GM23248 (cell line): ENCODE data around the gene UCN2. TPM values are rescaled to one million over a fixed set of nuclear protein-coding genes. Genes with fewer than 3 reads are reported as not detected.
A peak's percentile ranks its signal among the peaks of the same experiment; 100 is the strongest.

Experiments
- DNase-seq: peaks from one replicate; pipeline ENCODE4 v3.0.0-alpha.2; 2015
- H2AFZ ChIP-seq: fragments of 200-600 bp; sonication (generic); 2 replicates; pipeline ENCODE4 v1.6.1; 2016; ENCODE audit warnings: antibody characterized with exemption
- H3F3A ChIP-seq: fragments of 200-600 bp; sonication (generic); 2 replicates; pipeline ENCODE4 v1.6.1; 2016; ENCODE audit warnings: mild to moderate bottlenecking, antibody characterized with exemption, mixed run types; ENCODE audit not compliant: insufficient read depth
- H3K27ac ChIP-seq: fragments of 200-600 bp; sonication (generic); 2 replicates; pipeline ENCODE4 v1.5.1; 2016; ENCODE audit warnings: mild to moderate bottlenecking
- H3K27me3 ChIP-seq: fragments of 200-600 bp; sonication (generic); replicated peaks from 2 replicates; pipeline ENCODE4 v1.6.1; 2016; ENCODE audit warnings: mild to moderate bottlenecking; ENCODE audit not compliant: insufficient read depth
- H3K36me3 ChIP-seq: fragments of 200-600 bp; sonication (generic); 2 replicates; pipeline ENCODE4 v1.6.1; 2016; ENCODE audit warnings: low read depth, mild to moderate bottlenecking
- H3K4me1 ChIP-seq: fragments of 200-600 bp; sonication (generic); 2 replicates; pipeline ENCODE4 v1.6.1; 2016; ENCODE audit warnings: mild to moderate bottlenecking; ENCODE audit not compliant: insufficient read depth
- H3K4me2 ChIP-seq: fragments of 200-600 bp; sonication (generic); one replicate; pipeline ENCODE4 v1.6.1; 2016; ENCODE audit warnings: mild to moderate bottlenecking; ENCODE audit not compliant: unreplicated experiment
- H3K4me3 ChIP-seq: fragments of 200-600 bp; sonication (generic); 2 replicates; pipeline ENCODE4 v1.5.1; 2016; ENCODE audit warnings: mild to moderate bottlenecking
- H3K79me2 ChIP-seq: fragments of 200-600 bp; sonication (generic); 2 replicates; pipeline ENCODE4 v1.6.1; 2016; ENCODE audit warnings: mild to moderate bottlenecking; ENCODE audit not compliant: insufficient read depth
- H3K9ac ChIP-seq: fragments of 200-600 bp; sonication (generic); 2 replicates; pipeline ENCODE4 v1.6.1; 2016; ENCODE audit warnings: mild to moderate bottlenecking
- H3K9me2 ChIP-seq: fragments of 200-600 bp; sonication (generic); 2 replicates; pipeline ENCODE4 v1.6.1; 2016; ENCODE audit warnings: mixed run types, mild to moderate bottlenecking, moderate library complexity; ENCODE audit not compliant: insufficient read depth
- H3K9me3 ChIP-seq: fragments of 200-600 bp; sonication (generic); one replicate; pipeline ENCODE4 v1.6.1; 2017; ENCODE audit warnings: low read depth
- H4K20me1 ChIP-seq: fragments of 200-600 bp; sonication (generic); 2 replicates; pipeline ENCODE4 v1.6.0; 2016; ENCODE audit not compliant: insufficient read depth
- EZH2 ChIP-seq: fragments of 200-600 bp; sonication (generic); IDR thresholded peaks from 2 replicates; pipeline ENCODE4 v1.6.1; 2018; ENCODE audit warnings: antibody characterized with exemption, mild to moderate bottlenecking; ENCODE audit not compliant: insufficient read depth, poor library complexity, severe bottlenecking
- EZH2phosphoT487 ChIP-seq: fragments of 200-600 bp; sonication (generic); IDR thresholded peaks from 2 replicates; pipeline ENCODE4 v1.6.1; 2018; ENCODE audit warnings: antibody characterized with exemption, moderate library complexity, mild to moderate bottlenecking, low read depth; ENCODE audit not compliant: insufficient read depth
- WGBS, 2 experiments: methylation state at CpG; one replicate each; pipeline ENCODE4 v1.1.6; 2015 to 2017; ENCODE audit warnings: low lambda C conversion rate in 2 of 2, low coverage in 1 of 2; ENCODE audit errors: missing lambda C conversion rate in 2 of 2; 5-methylcytosine and 5-hydroxymethylcytosine counted together
- in situ Hi-C: fragments of 300-500 bp; cut with MboI; formaldehyde crosslinking; loops from 2 replicates; pipeline ENCODE4 v1.15.0; 2020
- polyA plus RNA-seq: library from polyadenylated mRNA; unstranded; fragments of >200 nt; fragmentation: Nextera tagmentation; extraction: Ambion mirVana; gene quantifications from 2 replicates; pipeline ENCODE4 v1.2.1, GENCODE V29; 2016
- total RNA-seq: library from RNA; depleted of rRNA; stranded (reverse); fragments of >200 nt; shearing (Covaris generic); gene quantifications from 2 replicates; pipeline ENCODE4 v1.2.3, GENCODE V29; 2014

The UCN2 gene
- total and polyA plus RNA-seq, 2 experiments from 2014 or later, result 0.45 to 0.86 TPM

- no peak overlapping the region for H2AFZ ChIP-seq
- H3K9me2 ChIP-seq, result no peaks in the 10 kb centered on the region
- TF ChIP-seq EZH2phosphoT487 (no peak), EZH2 (no peak)
- no peaks in the 10 kb centered on the region for H3K27me3 ChIP-seq
- peaks cover 45% of the 10 kb centered on the region for H3F3A ChIP-seq
- no peak overlapping the region for H3K4me2 ChIP-seq
- in situ Hi-C loops, result no loop called here
- DNase-seq, result no peak
- no peaks in the 10 kb centered on the region for H4K20me1 ChIP-seq
- H3K9me3 ChIP-seq, result no peaks in the 10 kb centered on the region
- H3K36me3 ChIP-seq, result peaks cover 30% of the 10 kb centered on the region; the same call in 1 of the 2 replicates
- WGBS, 2 experiments, result 81 to 84% methylated on average over 2 of the region's 2 CpGs
- no peak overlapping the region for H3K9ac ChIP-seq
- H3K79me2 ChIP-seq, result peaks cover 14% of the 10 kb centered on the region
- peaks cover 28% of the 10 kb centered on the region for H3K4me1 ChIP-seq
- no peak overlapping the region for H3K4me3 ChIP-seq
- H3K27ac ChIP-seq, result no peak overlapping the region
Measured at GRCh38 chr3:48601622-48601994, 38.0 kb upstream of the UCN2 start.

DNA sequence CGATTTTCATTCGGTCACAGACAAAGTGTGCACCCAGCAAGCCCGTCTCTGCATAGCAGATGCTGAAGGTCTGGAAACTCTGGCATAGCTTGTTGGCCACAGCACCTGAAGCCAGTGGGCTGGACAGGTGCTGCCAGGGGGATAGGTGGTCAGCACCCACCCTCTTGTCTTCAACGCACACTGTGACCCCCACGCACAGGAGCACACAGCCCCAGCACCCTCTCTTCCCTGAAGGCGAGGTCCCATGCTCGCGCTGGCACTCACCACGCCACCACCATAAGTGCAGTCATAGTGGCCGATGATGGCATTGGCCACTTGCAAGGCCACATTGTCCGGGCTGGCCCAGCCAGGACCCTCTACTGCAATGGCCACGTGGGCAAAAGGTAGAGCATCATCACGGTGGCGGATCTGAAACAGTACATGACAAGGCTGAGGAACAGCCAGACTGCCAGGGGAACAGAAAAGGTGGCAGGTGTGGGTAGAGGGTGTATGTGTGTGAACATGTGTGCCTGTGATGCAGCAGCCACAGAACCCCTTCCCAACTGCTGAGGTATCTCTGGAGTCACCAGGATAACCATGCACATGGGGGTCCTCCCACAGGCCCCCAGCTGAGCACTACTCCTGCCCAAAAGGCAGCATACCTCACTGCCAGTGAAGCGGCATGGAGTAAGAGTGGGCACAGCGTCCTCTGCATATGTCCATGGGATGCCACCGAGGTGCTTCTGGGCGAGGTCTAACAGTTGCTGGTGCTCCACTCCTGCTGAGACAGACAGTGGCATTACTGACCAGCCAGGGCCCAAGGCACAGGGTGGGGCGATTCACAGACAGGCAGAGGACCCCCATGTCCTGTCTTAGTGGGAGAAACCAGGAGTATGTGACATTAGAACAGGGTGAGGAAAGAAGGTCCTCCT, 37.4 kb upstream of the UCN2 start:
- H3K27ac ChIP-seq, result no peak overlapping the region
- H3K4me1 ChIP-seq, result peaks cover 34% of the 10 kb centered on the region
- no peak overlapping the region for H3K4me3 ChIP-seq
- peaks cover 45% of the 10 kb centered on the region for H3F3A ChIP-seq
- TF ChIP-seq EZH2phosphoT487 (no peak), EZH2 (no peak)
- no peaks in the 10 kb centered on the region for H3K9me3 ChIP-seq
- H3K79me2 ChIP-seq, result peaks cover 8% of the 10 kb centered on the region
- peaks cover 27% of the 10 kb centered on the region; the same call in 1 of the 2 replicates for H3K36me3 ChIP-seq
- no peak overlapping the region for H2AFZ ChIP-seq
- no peak for DNase-seq
- no peak overlapping the region for H3K4me2 ChIP-seq
- H3K27me3 ChIP-seq, result no peaks in the 10 kb centered on the region
- 93% methylated on average over 19 of the region's 19 CpGs for WGBS, 2 experiments
- H3K9ac ChIP-seq, result no peak overlapping the region
- no peaks in the 10 kb centered on the region for H4K20me1 ChIP-seq
- no peaks in the 10 kb centered on the region for H3K9me2 ChIP-seq
- in situ Hi-C loops, result no loop called here

- no peaks in the 10 kb centered on the region for H3K9me3 ChIP-seq
- H3K4me3 ChIP-seq, result peak overlapping the region; percentile 26; the same call in 1 of the 2 replicates
- TF ChIP-seq EZH2phosphoT487, result no peak
- no peak for TF ChIP-seq EZH2
- no peak overlapping the region for H2AFZ ChIP-seq
- DNase-seq, result no peak
- peak overlapping the region; percentile 62; the same call in 1 of the 2 replicates for H3K9ac ChIP-seq
- H3K9me2 ChIP-seq, result no peaks in the 10 kb centered on the region
- H3K4me2 ChIP-seq, result peak overlapping the region; percentile 66
- H3K79me2 ChIP-seq, result peaks cover 1% of the 10 kb centered on the region; the same call in 1 of the 2 replicates
- H3F3A ChIP-seq, result peaks cover 45% of the 10 kb centered on the region
- peaks cover 44% of the 10 kb centered on the region for H3K4me1 ChIP-seq
- in situ Hi-C loops, result no loop called here
- H3K27me3 ChIP-seq, result no peaks in the 10 kb centered on the region
- WGBS, 2 experiments, result 97 to 98% methylated on average over 12 of the region's 12 CpGs
- H3K27ac ChIP-seq, result peak overlapping the region; percentile 90
- no peaks in the 10 kb centered on the region for H4K20me1 ChIP-seq
- peaks cover 18% of the 10 kb centered on the region; the same call in 1 of the 2 replicates for H3K36me3 ChIP-seq
Measured at GRCh38 chr3:48599509-48600285, 36.1 kb upstream of the UCN2 start.

GRCh38 chr3:48599077-48599501, 35.5 kb upstream of the UCN2 start:
- no peak for DNase-seq
- peak overlapping the region; percentile 26; the same call in 1 of the 2 replicates for H3K4me3 ChIP-seq
- peaks cover 50% of the 10 kb centered on the region for H3K4me1 ChIP-seq
- peak overlapping the region; percentile 66 for H3K4me2 ChIP-seq
- WGBS, 2 experiments, result 51 to 61% methylated on average over 11 of the region's 11 CpGs
- no peaks in the 10 kb centered on the region for H3K27me3 ChIP-seq
- no peaks in the 10 kb centered on the region for H3K9me2 ChIP-seq
- H3K36me3 ChIP-seq, result peaks cover 17% of the 10 kb centered on the region; the same call in 1 of the 2 replicates
- in situ Hi-C loops, result no loop called here
- peak overlapping the region; percentile 90 for H3K27ac ChIP-seq
- TF ChIP-seq EZH2phosphoT487, result no peak
- TF ChIP-seq EZH2, result no peak
- peaks cover 7% of the 10 kb centered on the region; the same call in 1 of the 2 replicates for H3K79me2 ChIP-seq
- H2AFZ ChIP-seq, result no peak overlapping the region
- H3K9me3 ChIP-seq, result no peaks in the 10 kb centered on the region
- peak overlapping the region; percentile 62 for H3K9ac ChIP-seq
- peaks cover 45% of the 10 kb centered on the region for H3F3A ChIP-seq
- H4K20me1 ChIP-seq, result no peaks in the 10 kb centered on the region
